HG03025 (cell line): ENCODE results near the gene SLC66A2.
"Not testable (repeated sequence)": the region's sequence is repeated elsewhere in the genome, so short reads cannot be mapped to it uniquely, and the experiment has no call there.

Source experiments
- ATAC-seq: cut with Tn5 transposase; IDR thresholded peaks from one replicate; pipeline ENCODE4 v1.9.1; 2021; ENCODE audit warnings: mild to moderate bottlenecking, moderate library complexity; ENCODE audit not compliant: unreplicated experiment, low FRiP score

Gene SLC66A2

DNA sequence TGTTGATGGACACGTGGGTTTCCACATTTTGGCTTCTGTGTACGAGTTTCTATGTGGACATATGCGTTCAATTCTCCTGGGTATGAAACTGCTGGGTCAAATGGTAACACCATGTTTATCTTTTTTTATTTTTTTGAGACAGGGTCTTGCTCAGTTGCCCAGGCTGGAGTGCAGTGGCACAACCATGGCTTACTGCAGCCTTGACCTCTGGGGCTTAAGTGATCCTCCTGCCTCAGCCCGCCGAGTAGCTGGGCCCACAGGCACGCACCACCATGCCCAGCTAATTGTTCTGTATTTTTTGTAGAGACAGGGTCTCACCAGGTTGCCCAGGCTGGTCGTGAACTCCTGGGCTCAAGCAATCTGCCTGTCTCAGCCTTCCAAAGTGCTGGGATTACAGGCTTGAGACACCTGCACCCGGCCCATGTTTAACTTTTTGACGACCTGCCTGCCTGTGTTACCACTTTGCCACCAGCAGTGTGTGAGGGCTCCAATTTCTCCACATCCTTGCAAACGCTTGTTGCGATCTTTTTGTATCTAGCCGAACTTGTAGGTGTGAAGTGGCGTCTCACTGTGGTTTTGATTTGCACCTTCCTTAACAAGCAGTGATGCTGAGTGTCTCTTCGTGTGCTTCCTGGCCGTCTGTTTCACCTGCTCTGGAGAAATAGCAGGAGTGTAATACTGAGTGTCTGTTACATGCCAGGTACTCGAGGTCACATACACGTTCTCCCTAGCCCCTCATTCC, 19.9 kb upstream of the SLC66A2 start:
- no peak for ATAC-seq

DNA sequence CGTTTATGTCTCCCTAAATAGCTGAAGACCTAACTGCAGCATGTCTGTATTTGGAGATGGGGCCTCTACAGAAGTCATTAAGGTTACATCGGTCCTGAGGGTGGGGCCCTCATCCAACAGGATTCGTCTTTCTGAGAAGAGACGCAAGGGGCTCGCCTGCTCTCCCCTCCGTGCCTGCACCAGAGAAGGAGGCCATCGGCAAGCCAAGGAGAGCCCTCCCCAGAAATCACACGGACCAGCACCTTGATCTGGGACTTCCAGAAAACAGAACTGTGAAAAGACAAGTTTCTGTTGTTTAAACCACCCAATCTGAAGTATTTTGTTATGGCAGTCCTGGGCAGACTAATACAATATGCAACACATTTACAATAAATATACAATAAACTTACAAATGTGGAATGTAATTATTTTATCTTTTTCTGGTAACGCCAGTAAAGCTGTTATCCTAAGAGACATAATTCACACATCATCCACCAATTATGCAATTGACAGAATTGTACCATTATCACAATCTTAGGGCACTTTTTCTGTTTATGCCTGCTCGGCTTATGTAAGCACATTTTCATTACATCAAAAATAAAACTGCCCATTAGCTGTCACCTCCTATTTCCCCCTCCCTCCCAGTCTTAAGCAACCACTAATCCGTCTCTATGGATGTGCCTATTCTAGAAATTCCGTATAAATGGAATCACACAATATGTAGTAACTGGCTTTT, 19.1 kb upstream of the SLC66A2 start:
- ATAC-seq: no peak

DNA sequence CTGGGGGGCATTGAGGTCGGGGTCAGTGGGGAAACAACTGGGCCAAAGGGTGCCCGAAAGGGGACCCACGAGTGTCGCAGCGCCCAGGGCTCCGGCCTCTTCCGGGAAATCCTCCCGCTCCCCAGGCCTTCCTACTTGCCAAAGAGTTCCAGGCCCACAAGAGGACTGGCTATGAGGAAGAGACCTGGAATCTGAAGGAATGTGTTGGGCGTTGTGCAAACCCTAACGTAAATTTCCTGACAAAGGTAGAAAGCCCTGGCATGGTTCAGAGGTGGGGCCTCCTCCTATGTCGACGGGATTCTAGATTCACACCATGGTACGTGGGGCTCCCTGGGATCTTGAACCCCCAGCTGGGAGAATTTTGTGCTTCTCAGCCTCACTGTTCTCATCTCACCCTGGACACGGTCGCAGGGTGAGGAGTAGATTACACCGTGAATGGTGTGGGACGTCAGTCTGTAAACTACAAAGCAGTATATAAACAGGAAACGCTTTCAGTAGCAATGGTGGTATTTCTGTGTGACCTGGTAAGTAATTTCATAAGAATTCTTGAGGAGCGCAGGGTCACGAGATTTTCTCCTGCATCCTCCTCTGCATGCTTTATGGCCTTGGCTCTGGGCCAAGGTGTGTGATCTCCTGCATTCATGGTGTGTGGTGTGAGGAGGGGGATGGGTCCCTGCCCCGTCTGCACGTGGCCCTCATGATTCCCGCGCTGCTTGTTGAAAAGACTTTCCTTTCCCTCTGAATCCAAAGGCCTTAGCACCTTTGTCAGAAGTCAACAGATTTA, 13.9 kb upstream of the SLC66A2 start:
- ATAC-seq: no peak

DNA sequence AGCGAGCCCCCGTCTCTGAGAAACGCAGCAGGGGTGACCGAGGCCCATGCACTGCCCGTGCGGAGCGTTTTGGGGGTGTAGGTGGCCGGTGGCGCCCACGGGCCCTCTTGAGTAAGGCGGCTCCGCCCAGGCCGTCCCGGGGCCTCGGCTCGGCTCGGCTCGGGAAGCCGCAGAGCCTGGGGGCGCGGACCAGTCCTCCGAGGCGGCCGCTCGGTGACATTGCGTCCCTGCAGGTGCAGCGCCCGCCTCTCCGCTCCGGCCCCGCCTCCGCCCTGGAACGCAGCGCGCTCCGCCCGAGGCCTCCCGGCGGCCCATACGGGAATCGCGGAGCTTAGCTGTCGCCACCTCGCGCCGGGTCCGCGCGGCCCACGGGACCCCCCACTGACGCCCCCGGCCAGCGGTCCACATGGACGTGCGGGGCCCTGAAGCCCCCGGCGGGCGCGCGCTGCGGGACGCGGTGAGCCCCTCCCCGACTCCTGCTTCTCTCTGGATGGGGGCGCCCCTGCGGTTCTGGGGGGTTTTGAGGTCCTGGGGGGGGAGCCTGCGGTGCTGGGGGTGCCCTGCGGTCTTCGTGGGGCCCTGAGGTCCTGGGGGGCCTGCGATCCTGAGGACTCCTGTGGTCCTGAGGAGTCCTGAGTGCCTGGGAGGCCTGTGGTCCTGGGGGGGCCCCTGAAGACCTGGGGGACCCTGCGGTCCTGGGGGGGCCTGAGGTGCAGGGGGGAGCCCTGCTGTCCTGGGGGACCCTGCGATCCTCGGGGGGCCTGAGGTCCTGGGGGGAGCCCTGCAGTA, 13.1 kb upstream of the SLC66A2 start, which contains the start of gene HSBP1L1:
Gene HSBP1L1 (plus strand): TSS at position 314 of the 789 bp plus-strand sequence. CDS start 93 bp downstream, at position 407.
- ATAC-seq: peak; percentile 66

DNA sequence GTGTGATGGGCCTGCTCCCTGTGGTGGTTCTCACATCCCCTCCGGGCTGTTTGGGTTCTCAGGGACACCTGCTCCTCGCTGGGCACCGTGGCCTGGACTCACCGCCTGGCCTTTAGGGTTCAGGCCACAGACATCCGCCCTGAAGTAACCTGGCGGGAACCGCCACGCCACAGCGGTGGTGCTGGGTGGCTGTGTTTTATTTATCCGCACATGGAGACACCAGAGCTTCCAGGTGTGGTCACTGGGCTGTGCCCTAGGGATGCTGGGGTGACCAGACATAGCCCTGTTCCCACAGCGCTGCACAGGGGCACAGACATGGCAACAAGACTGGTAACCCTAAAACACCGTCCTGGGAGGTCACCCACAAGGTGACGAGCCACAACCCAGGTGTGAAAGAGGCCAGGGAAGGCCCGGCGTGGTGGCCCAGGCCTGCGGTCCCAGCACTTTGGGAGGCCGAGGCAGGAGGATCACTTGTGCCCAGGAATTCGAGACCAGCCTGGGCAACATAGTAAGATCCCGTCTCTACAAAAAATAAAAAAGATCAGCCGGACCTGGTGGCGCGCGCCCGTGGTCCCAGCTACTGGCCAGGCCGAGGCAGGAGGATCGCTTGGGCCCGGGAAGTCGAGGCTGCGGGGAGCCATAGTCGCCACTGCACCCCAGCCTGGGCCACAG, 12.3 kb upstream of the SLC66A2 start:
- no peak for ATAC-seq

DNA sequence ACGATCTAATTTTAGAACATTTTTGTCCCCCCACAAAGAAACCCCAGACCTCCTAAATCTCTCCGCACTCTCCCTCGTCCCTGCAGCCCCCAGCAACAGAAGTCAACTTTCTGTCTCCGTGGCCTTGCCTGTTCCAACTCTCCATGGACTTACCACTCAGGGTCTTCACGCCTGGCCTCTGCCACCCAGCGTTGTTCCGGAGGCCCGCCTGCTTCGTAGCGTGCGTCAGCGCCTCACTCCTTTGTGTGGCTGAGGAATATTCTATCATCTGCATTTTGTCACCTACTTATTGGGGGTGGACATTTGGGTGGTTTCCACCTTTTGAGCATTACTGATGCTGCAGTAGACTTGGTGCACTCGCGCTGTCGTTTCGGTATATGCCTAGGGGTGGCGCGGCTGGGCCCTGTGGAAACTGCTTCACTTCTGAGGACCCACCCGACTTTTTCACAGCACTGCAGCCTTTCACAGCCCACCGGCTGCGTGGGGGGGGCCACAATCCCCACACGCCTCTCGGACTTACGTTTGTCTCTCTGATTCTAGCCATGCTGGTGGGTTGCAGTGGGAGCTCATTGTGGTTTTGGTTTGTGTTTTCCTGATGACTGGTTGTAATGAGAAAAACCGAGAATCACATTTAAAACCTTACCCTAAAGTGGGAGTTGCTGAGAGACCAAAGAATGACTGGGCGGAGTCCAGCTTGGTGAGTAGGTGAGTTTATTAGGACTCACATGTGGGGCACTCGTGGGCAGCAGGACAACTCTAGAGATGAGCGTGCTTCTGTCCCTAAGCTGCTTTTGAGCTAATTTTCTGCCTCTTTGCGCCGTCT, 11.6 kb upstream of the SLC66A2 start:
- ATAC-seq: peak; percentile 36

DNA sequence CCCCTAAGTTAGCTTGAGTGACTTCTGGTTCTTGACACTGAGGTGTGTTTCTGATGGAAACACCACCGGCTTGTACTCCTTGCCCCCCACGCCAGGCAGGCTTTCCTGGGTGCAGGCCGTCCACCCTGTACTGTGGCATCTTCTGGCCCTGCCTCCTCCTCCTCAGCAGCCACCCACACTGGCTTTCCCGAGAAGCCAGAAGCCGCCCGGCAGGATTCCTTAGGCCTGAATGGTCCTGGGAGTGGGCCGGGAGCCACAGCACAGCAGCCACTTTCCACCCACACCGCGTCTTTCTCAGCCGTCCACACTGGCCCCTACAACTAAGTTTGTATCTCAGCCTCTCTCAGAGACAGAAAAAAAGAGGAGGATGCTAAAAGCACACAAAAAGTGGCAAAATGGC, 10.9 kb upstream of the SLC66A2 start:
- no peak for ATAC-seq

DNA sequence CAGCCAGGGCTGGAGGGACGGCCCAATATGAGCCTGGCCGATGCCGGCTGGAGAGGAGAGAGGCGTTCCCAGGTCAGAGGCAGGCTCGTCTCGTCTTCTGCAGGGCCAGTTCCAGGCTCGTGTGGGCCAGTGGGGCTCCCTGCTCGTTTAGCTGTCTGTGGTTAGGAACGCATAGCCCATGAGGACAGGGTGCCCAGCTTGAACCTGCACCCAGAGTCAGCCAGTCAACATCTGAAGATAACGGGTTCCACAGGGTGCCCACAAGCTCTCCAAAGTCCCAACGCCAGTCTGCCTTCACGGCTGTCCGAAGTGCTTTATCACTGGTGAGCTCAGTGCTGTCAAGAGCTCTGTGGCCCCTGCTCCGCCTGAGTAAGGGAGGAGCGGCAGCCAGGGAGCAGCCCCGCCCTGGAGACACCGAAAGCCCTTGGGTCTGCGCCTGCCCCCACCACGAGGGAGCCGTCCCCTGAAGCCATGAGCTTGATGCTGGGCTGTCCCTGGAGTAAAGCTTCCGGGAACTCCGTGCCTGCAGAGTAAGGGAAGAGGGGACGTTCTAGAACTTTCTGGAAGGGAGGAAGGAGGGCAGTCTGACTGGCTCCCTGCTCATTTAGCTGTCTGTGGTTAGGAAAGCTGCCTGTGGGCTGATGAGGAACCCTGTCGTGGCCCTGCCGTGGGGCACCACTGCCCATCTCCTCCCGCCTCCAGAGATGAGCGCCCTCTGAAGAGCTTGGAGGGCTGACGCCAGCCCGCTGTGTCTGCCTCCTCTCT, 10.3 kb upstream of the SLC66A2 start:
- no peak for ATAC-seq

DNA sequence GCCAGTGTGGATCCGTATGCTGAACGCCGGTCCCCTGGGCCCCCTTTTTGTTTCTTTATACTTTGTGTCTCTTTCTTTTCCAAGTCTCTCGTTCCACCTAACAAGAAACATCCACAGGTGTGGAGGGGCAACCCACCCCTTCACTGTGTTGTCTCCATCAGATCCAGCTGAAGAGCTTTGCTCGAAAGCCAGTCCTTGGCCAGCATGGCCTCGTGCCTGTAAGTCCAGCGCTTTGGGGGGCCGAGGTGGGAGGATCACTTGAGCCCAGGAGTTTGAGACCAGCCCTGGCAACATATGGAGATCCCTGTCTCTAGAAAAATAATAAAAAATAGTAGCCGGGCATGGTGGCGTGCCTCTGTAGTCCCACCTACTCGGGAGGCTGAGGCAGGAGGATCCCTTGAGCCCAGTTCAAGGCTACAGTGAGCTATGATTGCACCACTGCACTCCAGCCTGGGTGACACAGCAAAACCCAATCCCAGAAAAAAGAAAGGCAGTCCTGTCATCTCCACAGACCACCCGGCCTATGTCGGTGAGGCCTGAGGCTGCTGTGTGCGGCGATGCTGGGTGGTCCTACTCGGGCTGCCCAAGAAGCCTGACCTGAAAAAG, 9.6 kb upstream of the SLC66A2 start:
- ATAC-seq: no peak

DNA sequence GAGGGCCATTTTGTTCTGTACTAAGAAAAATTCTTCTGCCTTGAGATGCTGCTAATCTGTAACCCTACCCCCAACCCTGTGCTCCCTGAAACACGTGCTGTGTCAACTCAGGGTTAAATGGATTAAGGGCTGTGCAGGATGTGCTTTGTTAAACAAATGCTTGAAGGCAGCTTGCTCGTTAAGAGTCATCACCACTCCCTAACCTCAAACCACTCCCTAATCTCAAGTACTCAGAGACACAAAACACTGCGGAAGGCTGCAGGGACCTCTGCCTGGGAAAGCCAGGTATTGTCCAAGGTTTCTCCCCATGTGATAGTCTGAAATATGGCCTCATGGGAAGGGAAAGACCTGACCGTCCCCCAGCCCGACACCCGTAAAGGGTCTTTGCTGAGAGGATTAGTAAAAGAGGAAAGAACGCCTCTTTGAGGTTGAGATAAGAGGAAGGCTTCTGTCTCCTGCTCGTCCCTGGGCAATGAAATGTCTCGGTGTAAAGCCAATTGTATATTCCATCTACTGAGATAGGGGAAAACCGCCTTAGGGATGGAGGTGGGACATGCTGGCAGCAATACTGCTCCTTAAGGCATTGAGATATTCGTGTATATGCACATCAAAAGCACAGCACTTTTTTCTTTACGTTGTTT, 8.8 kb upstream of the SLC66A2 start:
- ATAC-seq: not testable (repeated sequence)

DNA sequence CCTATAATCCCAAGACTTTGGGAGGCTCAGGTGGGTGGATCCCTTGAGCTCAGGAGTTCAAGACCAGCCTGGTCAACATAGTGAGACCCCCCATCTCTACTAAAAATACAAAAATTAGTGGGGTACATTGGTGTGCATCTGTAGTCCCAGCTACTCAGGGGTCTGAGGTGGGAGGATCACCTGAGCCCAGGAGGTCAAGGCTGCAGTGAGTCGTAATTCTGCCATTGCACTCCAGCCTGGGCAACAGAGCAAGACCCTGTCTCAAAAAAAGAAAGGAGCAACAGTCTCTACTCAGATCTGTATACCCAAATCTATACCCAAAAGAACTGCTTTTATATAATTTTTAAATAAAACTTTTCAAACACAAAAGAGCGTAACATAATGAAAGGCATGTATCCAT, 7.5 kb upstream of the SLC66A2 start:
- no peak for ATAC-seq

DNA sequence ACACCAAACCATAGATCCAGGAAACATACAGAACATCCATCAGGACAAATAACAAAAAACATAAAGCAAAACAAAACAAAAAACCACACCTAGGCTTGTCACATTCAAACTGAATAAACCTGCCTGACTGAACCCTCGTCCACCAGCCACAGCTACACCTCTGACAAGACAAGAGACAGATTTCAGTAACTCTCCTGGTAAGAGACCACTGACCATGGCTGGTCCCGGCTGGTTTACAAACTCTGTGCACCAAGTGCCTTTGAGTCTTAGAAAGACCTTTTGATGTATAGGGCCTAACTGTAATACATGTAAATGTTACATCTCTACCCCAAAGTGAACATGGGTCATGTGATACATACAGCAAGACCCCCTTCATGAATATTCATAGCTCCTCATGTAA, 4.8 kb upstream of the SLC66A2 start:
- ATAC-seq: no peak

DNA sequence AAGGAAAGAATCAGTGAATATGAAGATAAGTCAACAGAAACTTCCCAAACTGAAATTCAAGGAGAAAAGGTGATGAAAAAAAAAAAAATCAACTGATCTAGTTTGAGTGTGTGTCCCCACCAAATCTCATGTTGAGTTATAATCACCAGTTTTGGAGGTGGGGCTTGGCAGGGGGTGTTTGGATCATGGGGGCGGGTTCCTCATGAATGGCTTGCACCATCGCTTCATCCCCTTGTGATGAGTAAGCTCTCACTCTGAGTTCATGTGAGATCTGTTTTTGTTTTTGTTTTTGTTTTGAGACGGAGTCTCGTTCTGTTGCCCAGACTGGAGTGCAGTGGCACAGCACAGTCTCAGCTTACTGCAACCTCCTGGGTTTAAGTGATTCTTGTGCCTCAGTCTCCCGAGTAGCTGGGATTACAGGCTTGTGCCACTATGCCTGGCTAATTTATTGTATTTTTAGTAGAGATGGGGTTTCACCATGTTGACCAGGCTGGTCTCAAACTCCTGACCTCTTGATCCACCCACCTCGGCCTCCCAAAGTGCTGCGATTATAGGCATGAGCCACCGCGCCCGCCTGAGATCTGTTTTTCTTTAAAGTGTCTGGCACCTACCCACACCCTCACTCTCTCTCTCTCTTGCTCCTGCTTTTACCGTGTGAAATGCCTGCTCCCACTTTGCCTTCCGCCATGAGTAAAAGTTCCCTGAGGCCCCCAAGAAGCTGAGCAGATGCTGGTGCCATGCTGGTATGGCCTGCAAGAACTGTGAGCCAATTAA, 4.0 kb upstream of the SLC66A2 start:
- no peak for ATAC-seq

DNA sequence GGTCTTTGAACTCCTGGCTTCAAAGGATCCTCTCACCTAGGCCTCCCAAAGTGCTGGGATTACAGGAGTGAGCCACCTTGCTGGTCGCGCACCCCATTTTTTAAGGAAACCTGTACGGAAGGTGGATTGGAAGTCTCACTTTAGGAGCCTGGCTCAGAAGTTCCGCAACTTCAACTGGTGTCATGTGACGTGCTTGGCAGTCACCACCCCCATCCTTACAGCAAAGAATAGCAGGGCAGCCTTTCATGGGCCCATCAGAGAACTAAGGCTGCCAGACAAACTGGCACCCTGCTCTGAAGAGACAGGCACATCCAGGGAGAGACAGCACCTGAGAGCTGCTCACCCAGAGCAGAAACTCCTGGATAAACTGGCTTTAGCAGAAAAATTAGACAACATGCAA, 3.3 kb upstream of the SLC66A2 start:
- ATAC-seq: no peak

DNA sequence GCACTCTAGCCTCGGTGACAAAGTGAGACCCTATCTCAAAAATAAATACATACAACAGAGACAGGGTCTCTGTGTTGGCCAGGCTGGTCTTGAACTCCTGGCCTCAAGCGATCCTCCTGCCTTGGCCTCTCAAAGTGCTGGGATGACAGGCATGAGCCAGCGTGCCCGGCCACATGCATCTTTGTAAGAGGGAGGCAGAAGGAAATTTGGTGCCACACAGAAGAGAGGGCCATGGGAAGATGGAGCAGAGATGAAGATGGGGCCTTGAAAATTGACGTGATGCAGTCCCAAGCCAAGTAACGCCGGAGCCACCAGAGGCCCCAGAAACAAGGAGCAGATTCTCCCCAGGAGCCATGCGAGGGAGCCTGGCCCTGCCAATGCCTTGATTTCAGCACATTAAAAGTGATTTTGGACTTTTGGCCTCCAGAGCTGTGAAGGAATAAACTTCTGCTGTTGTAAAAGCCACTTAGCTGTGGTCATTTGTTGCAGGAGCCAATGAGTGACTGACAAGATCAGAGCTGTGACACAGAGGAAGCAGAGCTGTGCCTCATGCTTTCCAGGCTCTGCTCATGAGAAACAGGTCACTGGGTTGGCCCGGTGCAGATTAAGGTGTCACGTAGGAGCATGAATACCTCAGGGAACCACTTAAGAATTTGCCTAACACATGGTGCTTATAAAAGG, 2.7 kb upstream of the SLC66A2 start:
- no peak for ATAC-seq

DNA sequence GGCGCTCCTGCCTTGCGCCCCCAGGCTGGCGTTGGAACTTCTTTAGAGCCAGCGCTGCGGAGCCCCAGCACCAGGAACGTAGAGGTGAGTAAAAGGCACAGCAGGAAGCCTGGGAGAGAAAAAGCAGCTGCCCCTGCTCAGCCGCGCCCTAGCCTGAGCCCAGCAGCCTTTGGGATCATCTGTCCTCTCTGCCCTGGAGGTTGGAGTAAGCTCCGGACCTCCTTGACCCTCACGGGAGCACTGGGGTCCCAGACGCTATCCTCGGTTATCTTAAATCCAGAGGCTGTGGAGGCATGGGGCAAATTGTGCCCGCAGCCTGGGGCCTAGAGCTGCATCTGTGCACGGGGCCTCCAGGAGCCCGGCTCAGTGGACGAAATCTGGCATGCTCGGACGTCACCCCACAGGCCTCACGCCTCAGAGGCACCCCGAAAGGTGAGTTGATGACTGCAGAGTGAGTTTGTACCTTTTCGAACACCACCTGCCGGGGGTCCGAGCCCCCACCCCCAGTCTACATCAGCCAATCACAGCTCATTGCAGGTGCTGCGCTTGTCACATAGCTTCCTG, 1.6 kb upstream of the SLC66A2 start:
- no peak for ATAC-seq
